Measurements from ENCODE around the gene TNFAIP8L3. TPM values are rescaled to one million over a fixed set of nuclear protein-coding genes. Genes with fewer than 3 reads are reported as not detected.

The TNFAIP8L3 gene
- total and polyA plus RNA-seq, 7 donors = 0.52 to 47.3 (median 0.78) TPM

DNA sequence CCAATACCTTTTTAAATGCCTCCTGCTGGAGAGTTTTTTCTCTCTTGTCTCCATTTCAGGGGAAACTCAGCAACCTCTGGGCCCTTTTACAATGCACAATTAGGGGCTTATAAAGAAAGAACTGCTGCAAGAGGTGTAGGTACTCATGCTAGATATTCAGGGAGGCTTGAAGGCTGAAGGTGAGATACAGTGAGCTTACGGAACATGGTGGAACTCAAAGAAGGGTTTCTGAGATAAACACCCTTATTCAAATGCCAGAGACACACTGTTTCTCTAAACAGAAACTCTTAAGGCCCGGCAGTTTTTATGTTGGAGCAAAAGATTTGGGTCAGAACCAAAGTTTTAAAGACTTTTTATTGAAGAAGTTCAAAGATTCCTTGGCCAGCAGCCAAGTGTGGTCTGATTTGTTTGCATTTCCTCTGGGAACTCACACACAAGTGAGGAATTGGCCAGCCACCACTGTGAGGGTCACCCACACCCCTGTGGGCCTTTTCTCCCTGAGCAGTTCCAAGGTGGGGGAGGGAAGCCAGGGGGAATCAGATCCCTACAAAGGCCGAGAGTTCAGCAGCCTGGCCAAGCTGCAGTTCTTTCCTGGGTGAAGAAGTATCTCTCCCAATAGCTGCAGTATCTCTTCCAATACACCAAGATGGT lies 47.8 kb downstream of the TNFAIP8L3 start:
- ATAC-seq (no peak), DNase-seq (no peak)
- Histone ChIP-seq H3K27me3 (ENCODE audit: insufficient read depth in 3 of 3, low read length in 2 of 3) (no peaks in the 10 kb centered on the region), H3K27ac (no peak overlapping the region), H3K4me3 (no peak overlapping the region), H3K9me3 (no peaks in the 10 kb centered on the region), H3K4me1 (no peaks in the 10 kb centered on the region), H3K36me3 (ENCODE audit: insufficient read depth in 1 of 2, low read depth in 1 of 2) (no peaks in the 10 kb centered on the region)
- 37 to 46% (median 38%) methylated on average over 3 of the region's 3 CpGs for WGBS, 3 donors
- intact Hi-C loops (cut with DNase I) = no loop called here
- TF ChIP-seq CTCF (IDR thresholded peaks at IDR 0.05) = no peak

DNA sequence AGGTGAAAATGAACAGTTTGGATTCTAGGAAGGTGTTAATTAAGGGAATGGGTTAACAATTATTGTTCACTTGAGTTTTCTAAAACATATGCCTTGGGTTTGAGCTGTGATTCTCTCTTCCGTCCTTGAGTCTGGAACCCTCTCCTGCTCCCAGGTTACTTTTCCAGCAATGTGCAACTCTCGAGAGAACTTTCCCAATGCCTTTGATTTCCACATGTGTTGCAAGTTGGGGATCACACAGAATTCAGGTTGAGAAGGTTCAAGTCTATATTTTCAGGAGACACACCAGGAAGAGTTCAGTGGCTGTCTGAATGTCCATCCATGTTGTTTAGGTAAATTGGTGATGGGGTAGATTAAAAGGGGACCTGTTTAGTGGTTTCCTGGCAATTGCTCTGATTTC lies 48.7 kb downstream of the TNFAIP8L3 start:
- WGBS, 3 donors = 87 to 91% (median 89%) methylated on average over 2 of the region's 2 CpGs

DNA sequence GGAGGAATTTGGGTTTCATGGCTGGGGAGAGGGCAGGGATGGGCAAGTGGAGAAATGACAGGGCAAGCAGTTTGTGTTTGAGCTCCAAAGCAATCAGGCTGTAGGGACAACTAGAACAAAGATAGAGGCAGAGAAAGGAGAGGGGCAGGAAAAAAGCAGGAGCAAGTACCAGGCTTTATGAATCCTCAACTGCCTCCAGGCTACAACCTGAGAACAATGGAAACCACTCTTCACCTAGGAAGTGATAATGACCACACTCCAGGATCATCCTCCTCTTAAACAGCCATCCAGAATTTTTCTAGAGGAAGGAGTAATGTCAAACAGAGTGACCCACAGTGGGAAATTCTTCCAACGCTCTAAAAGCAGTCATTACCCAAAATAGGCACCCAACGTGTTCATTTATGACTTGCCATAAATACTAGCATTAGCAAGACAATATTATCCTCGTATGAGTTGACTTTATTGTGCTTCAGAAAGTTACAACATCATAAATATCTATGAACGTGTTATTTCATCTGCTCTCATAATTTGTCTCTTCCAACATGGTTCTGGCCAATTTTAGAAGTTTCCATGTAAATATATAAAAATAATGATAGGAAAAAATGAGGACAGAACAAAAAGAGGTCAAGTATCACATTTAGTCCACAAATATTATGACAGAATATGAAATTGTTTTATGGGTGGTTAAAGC lies 50.5 kb downstream of the TNFAIP8L3 start:
- H3K9me3 ChIP-seq = no peaks in the 10 kb centered on the region
- H3K4me1 ChIP-seq = no peaks in the 10 kb centered on the region
- intact Hi-C loops (cut with DNase I) = no loop called here
- no peak overlapping the region for H3K27ac ChIP-seq
- no peak overlapping the region for H3K4me3 ChIP-seq
- no peak for ATAC-seq
- no peak for DNase-seq
- TF ChIP-seq CTCF (IDR thresholded peaks at IDR 0.05) = no peak
- no peaks in the 10 kb centered on the region for H3K36me3 ChIP-seq (ENCODE audit: insufficient read depth in 1 of 2, low read depth in 1 of 2)
- 43 to 48% (median 44%) methylated on average over 4 of the region's 4 CpGs for WGBS, 3 donors
- no peaks in the 10 kb centered on the region for H3K27me3 ChIP-seq (ENCODE audit: insufficient read depth in 3 of 3, low read length in 2 of 3)

More for the DNA sequence above, 48.7 kb downstream of the TNFAIP8L3 start:
- H3K4me3 ChIP-seq = no peak overlapping the region
- no peak for ATAC-seq
- H3K36me3 ChIP-seq (ENCODE audit: insufficient read depth in 1 of 2, low read depth in 1 of 2) = no peaks in the 10 kb centered on the region
- no peak for DNase-seq
- H3K27me3 ChIP-seq (ENCODE audit: insufficient read depth in 3 of 3, low read length in 2 of 3) = no peaks in the 10 kb centered on the region
- no peaks in the 10 kb centered on the region for H3K9me3 ChIP-seq
- no peaks in the 10 kb centered on the region for H3K4me1 ChIP-seq
- intact Hi-C loops (cut with DNase I) = no loop called here
- H3K27ac ChIP-seq = no peak overlapping the region
- no peak for TF ChIP-seq CTCF (IDR thresholded peaks at IDR 0.05)

DNA sequence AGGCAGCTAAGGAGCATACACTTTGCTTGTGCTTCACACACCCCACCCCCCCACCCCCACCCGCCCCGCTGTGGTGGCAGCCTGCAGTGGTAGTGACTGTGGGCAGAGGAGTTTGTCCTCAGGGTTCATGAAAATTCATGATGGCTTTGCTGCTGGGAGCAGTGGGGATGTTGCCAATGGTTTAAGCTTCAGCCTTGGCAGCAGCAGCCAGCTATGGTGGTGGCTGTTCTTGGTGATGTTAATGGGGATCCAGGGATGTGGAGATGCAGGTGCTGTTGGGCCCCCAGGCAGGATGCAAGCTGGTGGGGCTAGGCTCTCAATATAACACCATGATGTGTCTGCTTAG lies 55.8 kb downstream of the TNFAIP8L3 start:
- no peak for ATAC-seq
- intact Hi-C loops (cut with DNase I) = no loop called here
- no peak for TF ChIP-seq CTCF (IDR thresholded peaks at IDR 0.05)
- Histone ChIP-seq H3K9me3 (no peaks in the 10 kb centered on the region), H3K4me1 (no peaks in the 10 kb centered on the region), H3K27ac (no peak overlapping the region), H3K4me3 (no peak overlapping the region), H3K36me3 (ENCODE audit: insufficient read depth in 1 of 2, low read depth in 1 of 2) (no peaks in the 10 kb centered on the region), H3K27me3 (ENCODE audit: insufficient read depth in 3 of 3, low read length in 2 of 3) (no peaks in the 10 kb centered on the region)
- WGBS, 3 donors = 80 to 100% (median 95%) methylated on average over 2 of the region's 2 CpGs
- DNase-seq = no peak

All from psoas muscle (tissue), 8 donors.